HepG2 (cell line): ENCODE results near the gene GPC6. TPM values are rescaled to one million over a fixed set of nuclear protein-coding genes. Genes with fewer than 3 reads are reported as not detected.

Experiments used
- ATAC-seq: fragments of 200-7000 bp; cut with Tn5 transposase; 3 replicates; pipeline ENCODE4 v1.9.1; 2020; ENCODE audit warnings: mild to moderate bottlenecking, moderate library complexity
- BruUV-seq: library from RNA; stranded (reverse); fragments of 400-500 nt; replicated peaks from 2 replicates; lab custom pipeline; 2021; lab: Mats Ljungman, UMichigan
- CTCF ChIA-PET: fragments of 300-600 bp; formaldehyde crosslinking; extraction: SDS; loops from one replicate; lab custom pipeline; 2021; ENCODE audit warnings: low total read pairs, inconsistent platforms, low intra/inter-chr PET ratio; lab: Yijun Ruan, JAX
- POLR2A ChIA-PET: fragments of 350-600 bp; sonication (Branson Sonifier 250); formaldehyde crosslinking; loops from one replicate; lab custom pipeline; 2020; ENCODE audit warnings: antibody characterized with exemption, inconsistent platforms; lab: Yijun Ruan, JAX
- DNase-seq: peaks from one replicate; pipeline ENCODE4 v3.0.0-alpha.2; 2015; ENCODE audit warnings: low spot score
- FAIRE-seq: peaks from 3 replicates; lab custom pipeline; 2011; peaks lifted over from hg19 to GRCh38; lab: Jason Lieb, UNC
- H2AFZ ChIP-seq: one replicate; pipeline ENCODE4 v1.6.1; 2011; ENCODE audit warnings: low read length, inconsistent platforms
- H3K27ac ChIP-seq: fragments of 300-600 bp; 3 replicates; pipeline ENCODE4 v1.8.0; 2011; ENCODE audit warnings: mixed run types, mild to moderate bottlenecking, mixed read lengths, low read length, inconsistent platforms; ENCODE audit not compliant: insufficient read depth; ENCODE audit errors: extremely low read length
- H3K27me3 ChIP-seq, 2 experiments: fragments of 200-600 bp in 1 of 2; 2 replicates in 1 of 2; 3 replicates in 1 of 2; pipeline versions ENCODE4 v1.6.0 to v1.8.0; 2011; ENCODE audit warnings: low read length in 2 of 2, mild to moderate bottlenecking in 2 of 2, moderate library complexity in 2 of 2, inconsistent platforms in 1 of 2; ENCODE audit not compliant: insufficient read depth in 2 of 2, control insufficient read depth in 1 of 2
- H3K36me3 ChIP-seq, 2 experiments: fragments of 200-600 bp in 1 of 2; replicated peaks in 1 of 2; 2 replicates in 1 of 2; 3 replicates in 1 of 2; pipeline versions ENCODE4 v1.5.1 to v1.8.0; 2011; ENCODE audit warnings: low read length in 2 of 2, inconsistent platforms in 1 of 2; ENCODE audit not compliant: insufficient read depth in 2 of 2, control insufficient read depth in 1 of 2
- H3K4me1 ChIP-seq: 2 replicates; pipeline ENCODE4 v1.5.1; 2012; ENCODE audit warnings: low read length, inconsistent platforms; ENCODE audit not compliant: insufficient read depth
- H3K4me2 ChIP-seq: 2 replicates; pipeline ENCODE4 v1.6.0; 2011; ENCODE audit warnings: low read depth, low read length, inconsistent platforms
- H3K4me3 ChIP-seq, 3 experiments: fragments of 200-600 bp in 1 of 3; sonication (generic), shearing (Covaris generic) in 1 of 3; replicated peaks in 1 of 3; 2 replicates each; pipeline ENCODE4 v1.5.1; 2011 to 2016; ENCODE audit warnings: low read length in 3 of 3, inconsistent platforms in 2 of 3, low read depth in 2 of 3, mild to moderate bottlenecking in 2 of 3, control low read depth in 1 of 3, mixed read lengths in 1 of 3; ENCODE audit not compliant: insufficient read depth in 1 of 3
- H3K79me2 ChIP-seq: one replicate; pipeline ENCODE4 v1.6.1; 2011; ENCODE audit warnings: low read length, inconsistent platforms; ENCODE audit not compliant: insufficient read depth
- H3K9ac ChIP-seq: 2 replicates; pipeline ENCODE4 v1.6.0; 2011; ENCODE audit warnings: mild to moderate bottlenecking, low read depth, low read length, inconsistent platforms; ENCODE audit not compliant: insufficient read depth
- H3K9me3 ChIP-seq: 2 replicates; pipeline ENCODE4 v1.5.1; 2012; ENCODE audit warnings: mild to moderate bottlenecking, low read length
- H4K20me1 ChIP-seq: 2 replicates; pipeline ENCODE4 v1.6.0; 2011; ENCODE audit warnings: inconsistent platforms, mild to moderate bottlenecking, low read length, moderate library complexity; ENCODE audit not compliant: insufficient read depth
- CCDC6 ChIP-seq: sonication (generic); formaldehyde crosslinking; IDR thresholded peaks from 2 replicates; pipeline ENCODE4 v1.8.1; 2022; ENCODE audit warnings: mild to moderate bottlenecking, missing genetic modification reagents, moderate library complexity
- FOXA3 ChIP-seq: IDR thresholded peaks from 2 replicates; pipeline ENCODE4 v1.6.1; 2016; ENCODE audit warnings: missing genetic modification reagents, missing compliant biosample characterization
- GATAD1 ChIP-seq: IDR thresholded peaks from 2 replicates; pipeline ENCODE4 v1.6.1; 2016; ENCODE audit warnings: missing genetic modification reagents, missing compliant biosample characterization
- JARID2 ChIP-seq: sonication (generic); formaldehyde crosslinking; IDR thresholded peaks from 2 replicates; pipeline ENCODE4 v1.8.1; 2023; ENCODE audit warnings: missing genetic modification reagents, inconsistent platforms; ENCODE audit not compliant: insufficient replicate concordance
- RORA ChIP-seq: sonication (generic); formaldehyde crosslinking; IDR thresholded peaks from 2 replicates; pipeline ENCODE4 v1.5.0; 2020; ENCODE audit warnings: mild to moderate bottlenecking, missing genetic modification reagents, moderate library complexity
- TCF7L2 ChIP-seq: IDR thresholded peaks from 2 replicates; pipeline ENCODE4 v1.6.1; 2011; ENCODE audit warnings: mild to moderate bottlenecking, low read depth, low read length, moderate library complexity
- ZNF101 ChIP-seq: sonication (generic); formaldehyde crosslinking; IDR thresholded peaks from 2 replicates; pipeline ENCODE4 v1.4.0; 2020; ENCODE audit warnings: mild to moderate bottlenecking, low read depth, missing genetic modification reagents, borderline replicate concordance
- ZNF382 ChIP-seq: sonication (generic); formaldehyde crosslinking; IDR thresholded peaks from 2 replicates; pipeline ENCODE4 v1.5.0; 2020; ENCODE audit warnings: missing genetic modification reagents, mild to moderate bottlenecking, borderline replicate concordance
- ZNF510 ChIP-seq: sonication (generic); formaldehyde crosslinking; IDR thresholded peaks from 2 replicates; pipeline ENCODE4 v1.4.0; 2020; ENCODE audit warnings: low read depth, mild to moderate bottlenecking, missing genetic modification reagents
- ZNF703 ChIP-seq: sonication (generic); formaldehyde crosslinking; IDR thresholded peaks from 2 replicates; pipeline ENCODE4 v1.5.1; 2020; ENCODE audit warnings: missing genetic modification reagents, mild to moderate bottlenecking, moderate library complexity, borderline replicate concordance
- ZSCAN22 ChIP-seq: sonication (generic); formaldehyde crosslinking; IDR thresholded peaks from 2 replicates; pipeline ENCODE4 v1.4.0; 2020; ENCODE audit warnings: mild to moderate bottlenecking, missing genetic modification reagents
- WGBS: methylation state at CpG from one replicate; pipeline ENCODE4 v1.1.6; 2017; ENCODE audit warnings: low lambda C conversion rate; 5-methylcytosine and 5-hydroxymethylcytosine counted together
- in situ Hi-C: cut with HindIII; loops from 2 replicates; pipeline ENCODE4 v1.10.0; 2017; ENCODE audit warnings: low pct_unique_long_range_greater_than_20kb; ENCODE audit not compliant: extremely low pct_ligation_motif_present
- intact Hi-C: fragments of 100-400 bp; cut with micrococcal nuclease; formaldehyde crosslinking; loops from one replicate; pipeline ENCODE4 v1.10.0; 2022; ENCODE audit not compliant: unreplicated experiment
- polyA plus RNA-seq, 8 experiments: library from polyadenylated mRNA; depleted of rRNA in 3 of 8; stranded (reverse) in 7 of 8; unstranded in 1 of 8; fragments of >200 nt; fragmentation: Illumina TruSeq in 4 of 8; extraction: Trizol in 4 of 8; gene quantifications; 2 replicates each; pipeline versions ENCODE4 v1.2.1 to v1.2.3, GENCODE V29; 2011 to 2016; ENCODE audit warnings: low read depth in 4 of 8, missing spikeins in 1 of 8, mixed read lengths in 1 of 8; ENCODE audit not compliant: insufficient read depth in 1 of 8
- total RNA-seq, 5 experiments: library from RNA; depleted of rRNA; stranded (reverse); fragments of >200 nt; fragmentation: Illumina TruSeq; extraction: Trizol; gene quantifications; 2 replicates each; pipeline ENCODE4 v1.2.3, GENCODE V29; 2016; ENCODE audit warnings: low read depth in 1 of 5
- TF ChIP-seq, protein P1 (sequence below): sonication (generic); formaldehyde crosslinking; IDR thresholded peaks from 2 replicates; pipeline ENCODE4 v1.8.0; 2022; ENCODE audit warnings: missing genetic modification reagents, low read depth, mild to moderate bottlenecking, borderline replicate concordance
- TF ChIP-seq, protein P2 (sequence below): IDR thresholded peaks from 2 replicates; pipeline ENCODE4 v1.6.1; 2016; ENCODE audit warnings: missing genetic modification reagents, missing compliant biosample characterization
- TF ChIP-seq, protein P3 (sequence below): sonication (generic); formaldehyde crosslinking; IDR thresholded peaks from 2 replicates; pipeline ENCODE4 v1.8.1; 2023; ENCODE audit warnings: mild to moderate bottlenecking, missing genetic modification reagents
- TF ChIP-seq, protein P4 (sequence below): sonication (generic); formaldehyde crosslinking; IDR thresholded peaks from 2 replicates; pipeline ENCODE4 v1.4.0; 2020; ENCODE audit warnings: missing genetic modification reagents

GPC6 gene
- total and polyA plus RNA-seq, 2 of the 13 experiments (the other 11 are each of a cell fraction or from before 2014, with no cell fraction given), result 24.5 to 33.9 TPM

- TF ChIP-seq, protein P1, sequence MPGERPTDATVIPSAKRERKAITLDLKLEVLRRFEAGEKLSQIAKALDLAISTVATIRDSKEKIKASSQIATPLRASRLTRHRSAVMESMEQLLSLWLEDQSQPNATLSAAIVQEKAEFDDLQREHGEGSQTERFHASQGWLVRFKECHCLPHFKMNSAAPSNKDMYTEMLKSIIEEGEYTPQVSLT (CRISPR knock-in tag), result no peak
- TF ChIP-seq ZNF703 (no peak), JARID2 (CRISPR knock-in tag) (no peak), TCF7L2 (no peak), RORA (no peak), ZNF382 (CRISPR knock-in tag) (no peak), ZNF510 (no peak)
These were observed 1042.1 kb downstream of the GPC6 start (continued) for GRCh38 chr13:94268661-94269060.

- Histone ChIP-seq H3K36me3 (no peaks in the 10 kb centered on the region), H3K9ac (no peak overlapping the region), H3K4me2 (no peak overlapping the region), H3K9me3 (no peaks in the 10 kb centered on the region), H3K79me2 (no peaks in the 10 kb centered on the region), H3K4me1 (peaks cover 6% of the 10 kb centered on the region), H2AFZ (no peak overlapping the region), H3K27me3 (no peaks in the 10 kb centered on the region), H3K27ac (no peak overlapping the region), H3K4me3 (no peak overlapping the region), H4K20me1 (no peaks in the 10 kb centered on the region)
- in situ Hi-C loops (no loop called here), intact Hi-C loops (no loop called here)
- ATAC-seq, result no peak
- ChIA-PET POLR2A (no interaction called here), CTCF (no interaction called here)
- FAIRE-seq, result no peak
- DNase-seq, result no peak
- BruUV-seq, result no TSS peak
- WGBS, result 86% methylated on average over 6 of the region's 6 CpGs
- no peak for TF ChIP-seq ZSCAN22 (CRISPR knock-in tag)
- no peak for TF ChIP-seq GATAD1 (CRISPR knock-in tag)
- TF ChIP-seq, protein P2, sequence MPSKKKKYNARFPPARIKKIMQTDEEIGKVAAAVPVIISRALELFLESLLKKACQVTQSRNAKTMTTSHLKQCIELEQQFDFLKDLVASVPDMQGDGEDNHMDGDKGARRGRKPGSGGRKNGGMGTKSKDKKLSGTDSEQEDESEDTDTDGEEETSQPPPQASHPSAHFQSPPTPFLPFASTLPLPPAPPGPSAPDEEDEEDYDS (CRISPR knock-in tag), result no peak
- TF ChIP-seq FOXA3 (CRISPR knock-in tag), result no peak
- TF ChIP-seq, protein P3, sequence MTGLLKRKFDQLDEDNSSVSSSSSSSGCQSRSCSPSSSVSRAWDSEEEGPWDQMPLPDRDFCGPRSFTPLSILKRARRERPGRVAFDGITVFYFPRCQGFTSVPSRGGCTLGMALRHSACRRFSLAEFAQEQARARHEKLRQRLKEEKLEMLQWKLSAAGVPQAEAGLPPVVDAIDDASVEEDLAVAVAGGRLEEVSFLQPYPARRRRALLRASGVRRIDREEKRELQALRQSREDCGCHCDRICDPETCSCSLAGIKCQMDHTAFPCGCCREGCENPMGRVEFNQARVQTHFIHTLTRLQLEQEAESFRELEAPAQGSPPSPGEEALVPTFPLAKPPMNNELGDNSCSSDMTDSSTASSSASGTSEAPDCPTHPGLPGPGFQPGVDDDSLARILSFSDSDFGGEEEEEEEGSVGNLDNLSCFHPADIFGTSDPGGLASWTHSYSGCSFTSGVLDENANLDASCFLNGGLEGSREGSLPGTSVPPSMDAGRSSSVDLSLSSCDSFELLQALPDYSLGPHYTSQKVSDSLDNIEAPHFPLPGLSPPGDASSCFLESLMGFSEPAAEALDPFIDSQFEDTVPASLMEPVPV (CRISPR knock-in tag), result no peak
- no peak for TF ChIP-seq ZNF101
- TF ChIP-seq, protein P4, sequence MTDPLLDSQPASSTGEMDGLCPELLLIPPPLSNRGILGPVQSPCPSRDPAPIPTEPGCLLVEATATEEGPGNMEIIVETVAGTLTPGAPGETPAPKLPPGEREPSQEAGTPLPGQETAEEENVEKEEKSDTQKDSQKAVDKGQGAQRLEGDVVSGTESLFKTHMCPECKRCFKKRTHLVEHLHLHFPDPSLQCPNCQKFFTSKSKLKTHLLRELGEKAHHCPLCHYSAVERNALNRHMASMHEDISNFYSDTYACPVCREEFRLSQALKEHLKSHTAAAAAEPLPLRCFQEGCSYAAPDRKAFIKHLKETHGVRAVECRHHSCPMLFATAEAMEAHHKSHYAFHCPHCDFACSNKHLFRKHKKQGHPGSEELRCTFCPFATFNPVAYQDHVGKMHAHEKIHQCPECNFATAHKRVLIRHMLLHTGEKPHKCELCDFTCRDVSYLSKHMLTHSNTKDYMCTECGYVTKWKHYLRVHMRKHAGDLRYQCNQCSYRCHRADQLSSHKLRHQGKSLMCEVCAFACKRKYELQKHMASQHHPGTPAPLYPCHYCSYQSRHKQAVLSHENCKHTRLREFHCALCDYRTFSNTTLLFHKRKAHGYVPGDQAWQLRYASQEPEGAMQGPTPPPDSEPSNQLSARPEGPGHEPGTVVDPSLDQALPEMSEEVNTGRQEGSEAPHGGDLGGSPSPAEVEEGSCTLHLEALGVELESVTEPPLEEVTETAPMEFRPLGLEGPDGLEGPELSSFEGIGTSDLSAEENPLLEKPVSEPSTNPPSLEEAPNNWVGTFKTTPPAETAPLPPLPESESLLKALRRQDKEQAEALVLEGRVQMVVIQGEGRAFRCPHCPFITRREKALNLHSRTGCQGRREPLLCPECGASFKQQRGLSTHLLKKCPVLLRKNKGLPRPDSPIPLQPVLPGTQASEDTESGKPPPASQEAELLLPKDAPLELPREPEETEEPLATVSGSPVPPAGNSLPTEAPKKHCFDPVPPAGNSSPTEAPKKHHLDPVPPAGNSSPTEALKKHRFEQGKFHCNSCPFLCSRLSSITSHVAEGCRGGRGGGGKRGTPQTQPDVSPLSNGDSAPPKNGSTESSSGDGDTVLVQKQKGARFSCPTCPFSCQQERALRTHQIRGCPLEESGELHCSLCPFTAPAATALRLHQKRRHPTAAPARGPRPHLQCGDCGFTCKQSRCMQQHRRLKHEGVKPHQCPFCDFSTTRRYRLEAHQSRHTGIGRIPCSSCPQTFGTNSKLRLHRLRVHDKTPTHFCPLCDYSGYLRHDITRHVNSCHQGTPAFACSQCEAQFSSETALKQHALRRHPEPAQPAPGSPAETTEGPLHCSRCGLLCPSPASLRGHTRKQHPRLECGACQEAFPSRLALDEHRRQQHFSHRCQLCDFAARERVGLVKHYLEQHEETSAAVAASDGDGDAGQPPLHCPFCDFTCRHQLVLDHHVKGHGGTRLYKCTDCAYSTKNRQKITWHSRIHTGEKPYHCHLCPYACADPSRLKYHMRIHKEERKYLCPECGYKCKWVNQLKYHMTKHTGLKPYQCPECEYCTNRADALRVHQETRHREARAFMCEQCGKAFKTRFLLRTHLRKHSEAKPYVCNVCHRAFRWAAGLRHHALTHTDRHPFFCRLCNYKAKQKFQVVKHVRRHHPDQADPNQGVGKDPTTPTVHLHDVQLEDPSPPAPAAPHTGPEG (CRISPR knock-in tag), result no peak
- no peak for TF ChIP-seq CCDC6 (CRISPR knock-in tag)
These were observed 1043.0 kb downstream of the GPC6 start for GRCh38 chr13:94269557-94269956.
